GM21619 (cell line): ENCODE measurements around the gene SCO1.

Source experiments
- ATAC-seq: cut with Tn5 transposase; IDR thresholded peaks from one replicate; pipeline ENCODE4 v1.9.1; 2021; ENCODE audit not compliant: unreplicated experiment

SCO1 gene

GRCh38 chr17:10657148-10657547 lies 40.2 kb downstream of the SCO1 start, which contains the start of gene MYH3:
TSS of gene MYH3 (minus strand) at chr17:10657309. CDS start at chr17:10655064, 2,245 bp downstream.
- no peak for ATAC-seq

GRCh38 chr17:10653987-10654386 lies 43.3 kb downstream of the SCO1 start:
- ATAC-seq = no peak

- ATAC-seq = no peak
Measured at GRCh38 chr17:10652984-10653659, 44.2 kb downstream of the SCO1 start.

GRCh38 chr17:10651927-10652326 lies 45.4 kb downstream of the SCO1 start:
- no peak for ATAC-seq

GRCh38 chr17:10649602-10650001 lies 47.7 kb downstream of the SCO1 start:
- ATAC-seq = no peak

DNA sequence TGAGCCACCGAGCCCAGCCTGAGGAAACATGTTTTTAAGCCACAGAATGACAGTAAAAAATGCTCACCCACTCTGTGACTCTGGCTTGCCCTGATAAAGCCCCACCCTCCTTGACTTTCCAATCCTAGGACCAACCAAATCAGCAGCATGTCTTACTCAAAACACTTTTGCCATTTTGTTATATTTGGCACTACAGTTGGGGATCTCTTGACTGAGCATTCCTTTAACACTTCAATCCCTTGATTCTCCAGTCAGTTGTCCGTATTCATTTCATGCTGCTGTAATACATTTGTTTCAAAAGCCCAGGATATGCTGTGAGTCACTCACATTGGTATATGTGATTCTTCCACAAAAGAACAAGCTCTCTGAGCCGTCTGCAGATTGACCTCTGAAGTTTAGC lies 48.4 kb downstream of the SCO1 start:
- no peak for ATAC-seq

- ATAC-seq = no peak
Measured at GRCh38 chr17:10648381-10648780, 49.0 kb downstream of the SCO1 start.

GRCh38 chr17:10646392-10646990 lies 50.8 kb downstream of the SCO1 start:
- no peak for ATAC-seq

- ATAC-seq = no peak
Measured at GRCh38 chr17:10640475-10640874, 56.9 kb downstream of the SCO1 start.

- no peak for ATAC-seq
Measured at GRCh38 chr17:10638151-10638550, 59.2 kb downstream of the SCO1 start.

- ATAC-seq = no peak
Measured at GRCh38 chr17:10635290-10635689, 62.0 kb downstream of the SCO1 start.

DNA sequence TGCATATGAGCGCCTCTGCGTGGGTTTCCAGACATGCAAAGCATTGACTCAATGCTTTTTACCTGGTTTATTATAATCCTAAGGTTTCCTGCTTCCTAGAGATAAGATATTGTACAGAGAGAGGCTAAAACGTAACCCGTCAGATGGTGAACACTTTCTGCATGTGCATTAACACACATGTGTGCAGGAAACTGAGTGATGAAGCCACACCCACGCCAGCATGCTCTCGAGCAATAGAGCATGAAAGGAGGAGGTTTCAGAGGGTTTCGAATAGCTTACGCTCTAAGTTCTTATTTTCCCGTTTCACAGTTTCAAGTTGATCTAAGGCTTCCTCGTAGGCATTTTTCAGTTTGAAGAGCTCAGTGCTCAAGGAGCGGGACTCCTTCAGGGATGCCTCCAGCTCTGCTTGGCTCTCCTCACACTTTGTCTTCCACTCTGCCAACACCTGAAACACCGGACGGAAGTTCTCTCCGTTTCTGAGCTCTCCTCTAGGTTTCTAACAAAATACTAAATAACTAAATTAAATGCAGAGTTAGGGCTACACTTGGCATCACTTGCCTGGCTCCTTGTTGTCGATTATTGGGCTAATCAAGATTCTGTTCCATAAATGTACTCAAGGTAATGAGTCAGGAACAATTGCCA lies 63.5 kb downstream of the SCO1 start:
- ATAC-seq = peak; percentile 97

GRCh38 chr17:10631701-10632100 lies 65.6 kb downstream of the SCO1 start:
- no peak for ATAC-seq

GRCh38 chr17:10631048-10631700 lies 66.2 kb downstream of the SCO1 start:
- no peak for ATAC-seq

GRCh38 chr17:10629706-10630105 lies 67.6 kb downstream of the SCO1 start:
- no peak for ATAC-seq

DNA sequence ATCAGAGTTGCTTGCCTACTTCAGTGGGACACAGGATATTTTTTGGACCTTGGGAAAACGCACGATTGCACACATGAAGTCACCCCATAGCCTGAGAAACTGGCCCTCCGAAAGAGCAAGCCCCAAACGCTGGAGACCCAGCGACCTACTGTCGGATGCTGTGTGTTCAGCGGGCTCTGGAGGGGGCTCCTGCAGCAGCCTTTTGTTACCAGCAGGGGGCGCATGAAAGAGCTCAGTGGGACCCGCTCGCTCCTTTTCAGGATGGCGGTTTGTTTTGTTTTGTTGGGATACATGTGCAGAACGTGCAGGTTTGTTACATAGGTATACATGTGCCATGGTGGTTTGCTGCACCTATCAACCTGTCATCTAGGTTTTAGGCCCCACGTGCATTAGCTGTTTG lies 68.6 kb downstream of the SCO1 start:
- no peak for ATAC-seq

- no peak for ATAC-seq
Measured at GRCh38 chr17:10626390-10626789, 70.9 kb downstream of the SCO1 start.

- ATAC-seq = no peak
Measured at GRCh38 chr17:10624969-10625368, 72.4 kb downstream of the SCO1 start.

GRCh38 chr17:10623737-10624338 lies 73.5 kb downstream of the SCO1 start:
- ATAC-seq = no peak

DNA sequence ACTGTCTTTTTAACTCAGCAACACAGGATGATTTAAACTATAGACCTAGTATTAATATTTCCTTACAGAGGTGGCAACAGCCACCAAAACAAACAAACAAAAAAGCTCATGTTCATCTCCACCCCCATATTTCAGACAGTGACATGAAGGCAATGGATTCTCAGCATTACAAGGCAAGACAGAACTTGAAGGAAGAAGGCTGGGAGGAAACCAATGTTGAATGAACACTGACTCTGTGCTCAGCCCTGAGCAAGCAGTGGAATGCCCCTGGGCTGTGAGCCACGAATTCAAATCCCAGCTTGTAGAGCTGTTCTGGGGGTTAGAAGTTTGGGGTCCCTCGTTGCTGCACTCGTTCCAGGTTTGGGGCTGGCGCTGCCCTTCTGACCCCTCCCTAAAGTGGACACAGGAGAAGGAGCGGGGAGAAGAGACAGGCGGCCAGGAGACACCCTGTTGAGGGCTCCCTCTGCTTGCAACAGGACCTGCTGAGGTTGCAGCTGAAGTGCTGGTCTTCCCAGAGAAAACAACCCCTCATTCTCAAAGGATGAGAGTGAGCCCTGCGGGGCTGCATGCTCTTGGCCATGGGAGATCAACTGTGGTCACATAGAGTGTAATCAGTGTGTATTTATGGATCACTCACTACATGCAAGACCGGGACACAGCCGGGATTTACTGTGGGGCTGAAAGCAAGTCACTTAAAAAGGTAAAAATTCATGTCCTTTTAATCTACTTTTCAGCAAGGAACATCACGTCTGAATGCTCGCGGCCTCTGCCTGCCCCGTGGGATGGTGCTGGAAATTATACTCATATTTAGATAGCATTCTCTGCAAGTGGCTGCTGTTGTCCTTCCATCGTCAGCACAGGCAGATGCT lies 74.5 kb downstream of the SCO1 start:
- ATAC-seq = no peak
